Activated naive CD4-positive, alpha-beta T cell treated with anti-CD3 and anti-CD28 coated beads for 36 hours (primary cell): ENCODE data around the gene RNF149. TPM values are rescaled to one million over a fixed set of nuclear protein-coding genes. Genes with fewer than 3 reads are reported as not detected.
"Not testable (repeated sequence)": the region's sequence is repeated elsewhere in the genome, so short reads cannot be mapped to it uniquely, and the experiment has no call there.

ENCODE experiments used
- CTCF ChIA-PET: fragments of 350-600 bp; sonication (Branson Sonifier 250); formaldehyde crosslinking; loops from one replicate; lab custom pipeline; 2021; ENCODE audit warnings: antibody characterized with exemption; lab: Charles Lee
- DNase-seq: peaks from one replicate; pipeline ENCODE4 v3.0.0-alpha.2; 2020
- H3K27ac Mint-ChIP-seq: one replicate; pipeline ENCODE4 v1.8.0; 2021; ENCODE audit warnings: mild to moderate bottlenecking, mixed read lengths
- H3K27me3 Mint-ChIP-seq: one replicate; pipeline ENCODE4 v1.8.0; 2021; ENCODE audit warnings: low read depth, mixed read lengths
- H3K36me3 Mint-ChIP-seq: one replicate; pipeline ENCODE4 v1.8.0; 2021; ENCODE audit warnings: low read depth, mixed read lengths
- H3K4me1 Mint-ChIP-seq: one replicate; pipeline ENCODE4 v1.8.0; 2021; ENCODE audit warnings: low read depth, mixed read lengths
- H3K4me3 Mint-ChIP-seq: one replicate; pipeline ENCODE4 v1.8.0; 2021; ENCODE audit warnings: mild to moderate bottlenecking, moderate library complexity, mixed read lengths
- H3K9me3 Mint-ChIP-seq: one replicate; pipeline ENCODE4 v1.8.0; 2021; ENCODE audit warnings: mixed read lengths
- intact Hi-C: fragments of 100-400 bp; cut with micrococcal nuclease; formaldehyde crosslinking; loops from one replicate; pipeline ENCODE4 v1.15.1; 2023
- total RNA-seq, 2 experiments: library from RNA; stranded (reverse); gene quantifications; one replicate each; pipeline ENCODE4 v1.2.3, GENCODE V29; 2021

The RNF149 gene, protein sequence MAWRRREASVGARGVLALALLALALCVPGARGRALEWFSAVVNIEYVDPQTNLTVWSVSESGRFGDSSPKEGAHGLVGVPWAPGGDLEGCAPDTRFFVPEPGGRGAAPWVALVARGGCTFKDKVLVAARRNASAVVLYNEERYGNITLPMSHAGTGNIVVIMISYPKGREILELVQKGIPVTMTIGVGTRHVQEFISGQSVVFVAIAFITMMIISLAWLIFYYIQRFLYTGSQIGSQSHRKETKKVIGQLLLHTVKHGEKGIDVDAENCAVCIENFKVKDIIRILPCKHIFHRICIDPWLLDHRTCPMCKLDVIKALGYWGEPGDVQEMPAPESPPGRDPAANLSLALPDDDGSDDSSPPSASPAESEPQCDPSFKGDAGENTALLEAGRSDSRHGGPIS
- total RNA-seq: 10 to 100 TPM; 25.0 to 27.1 TPM

DNA sequence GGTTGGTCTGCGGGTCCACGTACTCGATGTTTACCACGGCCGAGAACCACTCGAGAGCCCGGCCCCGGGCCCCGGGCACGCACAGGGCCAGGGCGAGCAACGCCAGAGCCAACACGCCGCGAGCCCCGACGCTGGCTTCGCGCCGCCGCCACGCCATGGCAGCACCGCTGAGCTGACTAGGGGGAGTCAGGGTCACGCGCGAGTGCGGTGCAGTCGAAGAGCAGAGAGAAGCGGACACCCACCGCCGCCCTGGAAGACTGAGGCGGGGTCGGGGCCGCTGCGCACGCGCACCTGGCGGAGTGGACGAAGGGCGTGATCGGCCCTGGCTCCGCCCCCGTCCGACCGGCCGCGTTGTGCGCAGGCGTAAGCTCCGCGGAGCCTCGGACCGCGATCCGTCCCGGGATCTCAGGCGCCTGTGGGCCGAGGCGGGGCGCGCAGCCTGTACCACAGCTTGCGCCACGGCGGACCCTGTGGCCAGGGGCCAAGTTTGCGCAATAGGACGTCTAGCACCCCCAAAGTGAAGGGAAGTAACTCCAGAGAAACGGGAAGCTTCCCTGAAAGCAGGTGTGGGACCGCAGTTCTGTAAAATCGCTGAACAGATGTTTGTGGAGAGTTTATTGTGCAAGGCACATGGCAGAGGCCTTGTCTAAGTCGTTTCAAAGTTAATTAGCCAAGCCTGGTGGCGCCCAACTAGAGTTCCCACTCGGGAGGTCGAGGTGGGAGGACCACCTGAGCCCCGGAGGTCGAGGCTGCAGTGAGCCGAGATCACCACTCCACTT lies at the start of gene RNF149:
Gene RNF149 (minus strand): TSS at position 270 of the 779 bp plus-strand sequence. CDS start 113 bp downstream, at position 157.
- H3K4me3 Mint-ChIP-seq: peak within 1 kb of the TSS; percentile 82
- no peaks in the 10 kb centered on the region for H3K9me3 Mint-ChIP-seq
- H3K27me3 Mint-ChIP-seq: no peaks in the 10 kb centered on the region
- H3K27ac Mint-ChIP-seq: peak within 1 kb of the TSS; percentile 88
- H3K36me3 Mint-ChIP-seq: peaks cover 8% of the 10 kb centered on the region
- DNase-seq: peak; percentile 87
- intact Hi-C loops: loop anchor here (5.0 to 10.0 kb wide), 4 partner anchors 409 to 1116 kb away; partner anchors contain the start of gene IL18RAP
- CTCF ChIA-PET: interaction anchor here (0.6 to 1.1 kb wide), 7 partner anchors 18 to 299 kb away, joined by 3 to 4 read pairs (median 3); no protein-coding TSS in a partner anchor
- H3K4me1 Mint-ChIP-seq: peaks cover 62% of the 10 kb centered on the region

DNA sequence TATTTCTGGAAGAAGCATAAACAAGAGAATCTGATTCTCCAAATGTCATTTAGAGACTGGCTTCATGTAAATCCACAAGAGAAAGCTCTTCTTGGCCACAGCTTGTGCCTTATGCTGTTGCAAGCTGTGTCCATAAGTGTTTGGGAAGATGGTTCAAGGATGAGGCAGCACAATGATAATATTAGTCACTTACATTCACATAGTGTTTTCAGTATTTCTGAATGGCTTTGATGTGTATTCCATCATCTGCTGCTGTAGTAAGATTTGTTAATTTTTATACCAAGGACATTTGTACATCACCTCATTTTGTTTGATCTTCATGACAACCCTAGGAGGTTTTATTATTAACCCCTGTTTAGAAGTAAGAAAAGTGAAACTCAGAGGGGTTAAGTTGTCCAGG lies 48.9 kb upstream of the RNF149 start:
- H3K9me3 Mint-ChIP-seq: no peaks in the 10 kb centered on the region

DNA sequence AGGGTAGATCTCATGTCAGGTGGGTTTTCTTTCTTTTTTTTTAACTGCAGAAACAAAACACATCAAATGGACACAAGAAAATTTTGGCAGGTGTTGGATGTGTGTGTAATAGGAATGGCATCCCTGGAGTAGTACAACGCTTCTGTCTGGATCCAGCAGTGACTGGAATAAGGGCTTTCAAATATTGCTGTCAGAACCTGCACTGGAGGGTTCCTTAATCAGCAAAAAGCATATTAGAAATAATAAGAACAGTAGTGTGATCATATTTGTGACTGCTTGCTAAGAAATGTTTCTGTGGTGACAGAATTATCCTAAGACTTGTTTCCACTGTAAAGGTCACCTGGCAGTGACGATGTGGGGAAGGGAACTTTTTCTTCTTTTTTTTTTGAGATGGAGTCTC lies 48.0 kb upstream of the RNF149 start:
- intact Hi-C loops: no loop called here
- peaks cover 12% of the 10 kb centered on the region for H3K4me1 Mint-ChIP-seq
- CTCF ChIA-PET: no interaction called here
- no peak for DNase-seq
- no peaks in the 10 kb centered on the region for H3K36me3 Mint-ChIP-seq
- no peak overlapping the region for H3K27ac Mint-ChIP-seq
- no peak overlapping the region for H3K4me3 Mint-ChIP-seq
- no peaks in the 10 kb centered on the region for H3K27me3 Mint-ChIP-seq
- no peaks in the 10 kb centered on the region for H3K9me3 Mint-ChIP-seq

More for the DNA sequence above, 48.9 kb upstream of the RNF149 start:
- intact Hi-C loops: no loop called here
- CTCF ChIA-PET: interaction anchor here (0.7 kb wide), 1 partner anchor 25 kb away, joined by 4 read pairs; no protein-coding TSS in a partner anchor
- Mint-ChIP-seq H3K4me1 (peaks cover 19% of the 10 kb centered on the region), H3K36me3 (no peaks in the 10 kb centered on the region), H3K4me3 (no peak overlapping the region), H3K27me3 (no peaks in the 10 kb centered on the region), H3K27ac (no peak overlapping the region)
- DNase-seq: no peak

DNA sequence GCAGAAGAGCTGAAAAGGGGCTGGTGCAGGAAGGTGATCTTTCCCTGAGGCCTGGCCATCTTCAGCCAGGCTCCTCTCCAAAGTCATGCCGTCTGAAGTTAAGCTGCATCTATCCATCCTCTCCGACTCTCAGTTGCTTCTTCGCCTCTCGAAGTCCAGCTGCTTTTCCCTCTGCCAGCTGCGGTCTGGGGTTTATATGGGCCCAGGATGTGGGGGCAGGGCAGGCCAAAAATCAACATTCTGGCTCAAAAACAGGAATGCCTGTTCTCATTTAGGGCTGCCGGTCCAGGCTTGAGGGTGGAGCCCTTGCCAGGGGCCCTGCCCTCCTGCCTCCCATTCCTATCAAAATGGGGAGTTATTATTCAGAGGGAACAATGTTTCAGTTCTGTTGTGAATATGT lies 47.6 kb upstream of the RNF149 start:
- Mint-ChIP-seq H3K9me3 (no peaks in the 10 kb centered on the region), H3K36me3 (no peaks in the 10 kb centered on the region), H3K4me1 (peaks cover 7% of the 10 kb centered on the region), H3K27ac (no peak overlapping the region), H3K4me3 (no peak overlapping the region), H3K27me3 (no peaks in the 10 kb centered on the region)
- CTCF ChIA-PET: no interaction called here
- intact Hi-C loops: no loop called here
- no peak for DNase-seq

DNA sequence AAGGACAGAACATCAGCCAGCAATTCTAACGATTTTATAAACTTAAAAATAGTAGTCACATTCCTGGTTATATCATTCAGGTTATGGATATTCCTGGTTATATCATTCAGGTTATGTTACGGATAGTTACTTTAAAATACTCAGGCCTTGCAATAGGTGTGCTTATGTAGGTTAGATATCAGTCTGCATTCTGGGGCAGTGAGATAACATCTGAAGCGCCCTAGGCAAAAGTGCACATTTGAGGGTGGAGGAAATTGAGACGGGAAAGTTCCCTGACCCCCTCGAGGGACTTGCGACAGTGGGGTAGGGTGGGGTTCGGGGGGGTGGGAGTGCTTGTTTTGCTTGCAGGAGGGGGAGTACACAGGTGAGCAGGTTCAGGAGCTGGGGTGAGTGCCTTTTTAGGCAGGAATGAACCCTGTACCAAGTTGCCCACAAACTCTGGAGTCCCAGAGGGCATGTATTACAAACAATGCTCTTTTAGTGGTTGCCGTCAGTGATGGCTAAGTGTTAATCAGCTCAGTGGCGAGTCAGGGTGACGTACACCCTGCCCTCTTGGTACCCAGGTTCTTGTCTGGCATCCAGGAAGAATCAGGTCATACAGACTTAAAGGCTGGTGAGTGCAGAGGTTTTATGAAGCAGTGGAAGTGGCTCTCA lies 47.0 kb upstream of the RNF149 start:
- Mint-ChIP-seq H3K9me3 (no peaks in the 10 kb centered on the region), H3K27ac (no peak overlapping the region), H3K4me3 (no peak overlapping the region), H3K27me3 (no peaks in the 10 kb centered on the region), H3K36me3 (no peaks in the 10 kb centered on the region), H3K4me1 (peaks cover 4% of the 10 kb centered on the region)
- CTCF ChIA-PET: no interaction called here
- intact Hi-C loops: no loop called here
- no peak for DNase-seq

DNA sequence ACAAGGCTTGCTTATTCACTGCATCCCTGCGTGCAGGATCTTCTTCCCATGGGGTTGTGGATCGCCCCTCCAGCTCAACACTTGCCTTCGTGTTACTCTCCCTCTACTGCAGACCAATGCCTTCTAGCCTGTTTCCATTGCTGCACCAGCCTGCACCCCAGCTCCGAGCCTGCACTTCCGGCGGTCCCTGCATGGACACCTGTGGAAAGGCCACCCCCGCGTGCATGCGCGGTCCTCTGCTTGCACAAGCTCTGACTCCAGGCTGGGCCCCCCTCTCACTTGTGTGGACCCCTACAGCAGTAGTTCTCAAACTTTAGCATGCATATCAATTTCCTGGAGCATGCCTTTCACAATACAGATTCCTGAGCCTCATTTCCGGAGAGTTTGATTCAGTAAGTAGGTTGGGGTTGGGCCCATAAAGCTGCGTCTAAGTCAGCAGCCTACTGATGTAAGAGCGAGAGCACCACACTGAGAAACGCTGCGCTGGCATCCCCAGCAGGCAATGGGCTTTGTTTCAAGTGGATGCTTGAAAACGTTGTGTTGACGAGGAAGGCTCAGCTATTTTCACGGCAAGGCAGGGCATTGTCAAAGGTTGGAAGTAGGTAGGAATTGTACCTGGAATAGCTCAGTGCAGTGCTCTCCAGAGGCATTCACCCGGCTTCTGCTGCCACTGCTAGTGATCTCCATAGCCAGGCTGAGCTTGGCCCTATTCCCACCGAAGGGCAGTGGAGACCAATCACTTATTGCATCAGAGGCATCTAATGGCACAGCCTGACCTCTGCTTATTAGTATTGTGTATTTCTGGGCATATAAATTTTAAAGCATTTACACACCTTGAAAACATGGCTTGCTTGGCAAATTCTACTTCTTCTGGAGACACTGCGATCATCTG lies 46.2 kb upstream of the RNF149 start:
- Mint-ChIP-seq H3K4me1 (peaks cover 4% of the 10 kb centered on the region), H3K4me3 (no peak overlapping the region), H3K27me3 (no peaks in the 10 kb centered on the region), H3K27ac (no peak overlapping the region), H3K36me3 (no peaks in the 10 kb centered on the region), H3K9me3 (no peaks in the 10 kb centered on the region)
- CTCF ChIA-PET: interaction anchor here (1.9 kb wide), 1 partner anchor 12 kb away, joined by 9 read pairs; no protein-coding TSS in a partner anchor
- intact Hi-C loops: no loop called here
- no peak for DNase-seq

DNA sequence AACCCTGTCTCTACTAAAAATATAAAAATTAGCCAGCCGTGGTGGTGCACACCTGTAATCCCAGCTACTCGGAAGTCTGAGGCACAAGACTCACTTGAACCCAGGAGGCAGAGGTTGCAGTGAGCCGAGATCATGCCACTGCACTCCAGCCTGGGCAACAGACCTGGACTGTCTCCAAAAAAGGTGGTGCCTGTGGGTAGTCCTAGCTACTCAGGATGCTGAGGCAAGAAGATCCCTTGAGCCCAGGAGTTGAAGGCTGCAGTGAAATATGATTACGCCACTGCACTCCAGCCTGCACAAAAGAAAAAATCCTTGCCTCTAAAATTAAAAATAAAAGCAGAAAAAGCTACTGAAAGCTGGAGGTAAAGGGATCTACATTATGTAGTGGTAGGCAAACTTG lies 44.1 kb upstream of the RNF149 start:
- H3K4me1 Mint-ChIP-seq, intact Hi-C loops: not testable (repeated sequence)
- CTCF ChIA-PET: interaction anchor here (1.9 kb wide), 1 partner anchor 10 kb away, joined by 9 read pairs; no protein-coding TSS in a partner anchor

DNA sequence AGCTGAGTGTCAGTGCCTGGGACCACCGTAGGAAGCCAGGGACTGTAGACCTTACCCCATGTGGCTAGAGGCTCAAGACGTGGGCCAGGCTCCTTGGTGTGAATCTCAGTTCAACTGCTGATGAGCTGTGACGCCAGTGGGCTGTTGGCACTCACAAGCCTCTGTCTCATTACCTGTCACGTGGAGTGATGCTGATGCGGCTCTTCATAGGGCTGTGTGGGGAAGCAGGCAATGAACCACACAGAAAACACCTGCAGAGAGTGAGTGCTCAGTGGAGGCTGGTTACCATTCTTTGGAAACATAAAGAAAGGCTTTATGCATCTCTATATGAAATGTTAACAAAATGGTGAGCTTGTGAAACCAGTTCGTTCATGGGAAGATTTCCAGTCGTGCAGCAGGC lies 42.7 kb upstream of the RNF149 start:
- Mint-ChIP-seq H3K4me3 (no peak overlapping the region), H3K9me3 (no peaks in the 10 kb centered on the region)
- CTCF ChIA-PET: interaction anchor here (0.5 to 1.2 kb wide), 3 partner anchors 9 to 507 kb away, joined by 3 to 5 read pairs (median 3); no protein-coding TSS in a partner anchor

More for the DNA sequence above, 44.1 kb upstream of the RNF149 start:
- not testable (repeated sequence) for H3K27ac Mint-ChIP-seq, H3K36me3 Mint-ChIP-seq, H3K4me3 Mint-ChIP-seq, H3K27me3 Mint-ChIP-seq, DNase-seq, H3K9me3 Mint-ChIP-seq

DNA sequence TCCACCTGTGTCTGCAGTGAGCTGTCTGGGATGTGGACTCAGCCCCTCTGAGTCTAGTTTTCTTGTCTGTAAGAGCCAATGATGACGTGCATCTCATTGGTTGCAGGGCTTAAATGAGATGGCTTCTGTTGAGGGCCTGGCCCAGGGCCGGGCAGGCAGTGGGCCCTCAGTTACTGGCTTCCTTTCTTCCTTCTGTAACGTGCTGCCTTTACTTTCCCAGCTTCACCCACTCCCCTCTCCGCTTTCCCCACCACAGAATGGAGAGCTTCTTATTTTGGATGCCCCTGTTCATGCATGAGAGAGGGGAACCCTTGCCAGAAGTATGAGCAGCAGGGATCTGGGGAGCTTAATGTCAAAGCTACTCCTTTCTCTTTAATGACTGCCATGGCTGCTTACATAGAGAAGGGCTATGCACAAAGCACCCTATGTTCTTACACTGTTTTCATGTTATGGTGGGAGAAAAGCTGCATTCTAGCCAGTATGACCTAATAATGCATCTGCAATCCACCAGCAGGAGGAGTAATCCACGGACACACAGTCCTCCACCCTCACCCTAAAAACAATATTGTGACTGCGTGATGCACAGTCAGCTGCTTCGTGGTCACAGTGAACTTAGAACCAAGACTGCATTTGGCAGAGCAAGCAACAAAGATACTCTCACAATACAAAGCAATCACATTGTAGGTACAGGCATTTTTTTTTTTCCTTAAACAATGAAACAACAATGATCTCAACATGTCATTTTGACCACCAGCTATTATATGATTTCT lies 41.6 kb upstream of the RNF149 start:
- no peak overlapping the region for H3K27ac Mint-ChIP-seq
- no peaks in the 10 kb centered on the region for H3K36me3 Mint-ChIP-seq
- H3K9me3 Mint-ChIP-seq: no peaks in the 10 kb centered on the region
- CTCF ChIA-PET: interaction anchor here (0.7 to 2.0 kb wide), 10 partner anchors 8 to 953 kb away, joined by 3 to 7 read pairs (median 3); no protein-coding TSS in a partner anchor
- intact Hi-C loops: no loop called here
- DNase-seq: no peak
- peaks cover 4% of the 10 kb centered on the region for H3K4me1 Mint-ChIP-seq
- H3K27me3 Mint-ChIP-seq: no peaks in the 10 kb centered on the region
- no peak overlapping the region for H3K4me3 Mint-ChIP-seq

More for the DNA sequence above, 42.7 kb upstream of the RNF149 start:
- Mint-ChIP-seq H3K4me1 (peaks cover 4% of the 10 kb centered on the region), H3K27ac (no peak overlapping the region), H3K36me3 (no peaks in the 10 kb centered on the region), H3K27me3 (no peaks in the 10 kb centered on the region)
- intact Hi-C loops: no loop called here
- no peak for DNase-seq

DNA sequence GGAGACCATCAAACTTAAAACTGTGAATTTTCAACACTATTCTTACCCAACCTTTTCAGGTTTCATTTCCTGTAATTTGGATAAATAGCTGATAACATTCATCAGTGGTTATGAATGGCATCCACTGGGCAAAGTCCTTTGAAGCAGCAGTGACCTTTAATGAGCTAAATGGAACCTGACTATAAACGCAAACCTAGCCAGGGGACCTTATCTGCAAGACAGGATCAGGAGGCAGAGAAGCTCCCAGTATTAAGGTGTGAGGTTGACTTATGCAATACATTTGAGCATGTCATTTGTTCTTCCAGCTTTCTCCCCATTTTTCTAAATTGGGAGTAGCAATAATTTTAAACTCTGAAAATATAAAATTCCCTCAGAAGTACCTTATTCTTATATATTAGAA lies 40.4 kb upstream of the RNF149 start:
- no peak overlapping the region for H3K4me3 Mint-ChIP-seq
- H3K4me1 Mint-ChIP-seq: peaks cover 4% of the 10 kb centered on the region
- H3K36me3 Mint-ChIP-seq: no peaks in the 10 kb centered on the region
- no peak overlapping the region for H3K27ac Mint-ChIP-seq
- no peaks in the 10 kb centered on the region for H3K9me3 Mint-ChIP-seq
- CTCF ChIA-PET: interaction anchor here (0.8 to 2.0 kb wide), 6 partner anchors 8 to 168 kb away, joined by 3 to 7 read pairs (median 3); no protein-coding TSS in a partner anchor
- no peak for DNase-seq
- H3K27me3 Mint-ChIP-seq: no peaks in the 10 kb centered on the region
- intact Hi-C loops: no loop called here
